ENCODE data around the gene NPSR1.

The NPSR1 gene

DNA sequence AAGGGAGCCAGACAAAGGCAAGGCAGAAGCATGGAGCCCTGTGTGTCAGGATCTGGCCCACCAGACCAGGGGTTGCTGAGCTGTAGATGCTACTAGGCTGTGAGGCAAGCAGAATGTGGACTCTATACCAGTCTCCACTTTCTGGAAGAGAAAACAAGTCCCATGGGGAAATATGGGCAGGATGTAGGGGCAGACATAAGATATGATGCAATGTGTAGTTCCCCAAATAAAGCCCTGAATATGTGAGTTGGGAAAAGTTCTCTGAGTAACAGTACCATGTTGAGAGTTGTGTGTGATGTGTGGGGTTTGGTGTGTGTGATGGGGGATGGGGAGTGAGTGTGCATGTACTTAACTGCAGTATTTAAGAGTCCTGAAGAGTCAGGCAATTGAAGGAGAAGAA lies 62.3 kb downstream of the NPSR1 start:
- no peak for DNase-seq (ENCODE audit: low read depth)

DNA sequence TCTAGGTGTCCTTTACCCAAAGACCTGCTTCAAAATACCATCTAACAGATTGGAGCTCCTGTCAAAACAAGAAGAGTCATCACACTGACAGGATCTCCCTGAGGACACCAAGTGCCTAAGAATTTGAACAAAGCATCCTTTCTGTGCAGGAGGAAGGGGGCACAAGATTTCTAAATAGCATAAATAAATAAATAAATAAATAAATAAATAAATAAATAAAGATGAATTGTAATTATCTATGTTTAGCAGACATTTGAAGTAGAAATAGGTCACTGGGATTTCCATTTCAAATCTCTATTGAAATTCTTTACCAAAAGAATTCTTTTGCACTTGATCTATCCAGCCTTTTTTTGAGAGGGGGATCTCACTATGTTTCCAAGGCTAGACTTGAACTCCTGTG lies 65.3 kb downstream of the NPSR1 start:
- DNase-seq (ENCODE audit: low read depth) = no peak

DNA sequence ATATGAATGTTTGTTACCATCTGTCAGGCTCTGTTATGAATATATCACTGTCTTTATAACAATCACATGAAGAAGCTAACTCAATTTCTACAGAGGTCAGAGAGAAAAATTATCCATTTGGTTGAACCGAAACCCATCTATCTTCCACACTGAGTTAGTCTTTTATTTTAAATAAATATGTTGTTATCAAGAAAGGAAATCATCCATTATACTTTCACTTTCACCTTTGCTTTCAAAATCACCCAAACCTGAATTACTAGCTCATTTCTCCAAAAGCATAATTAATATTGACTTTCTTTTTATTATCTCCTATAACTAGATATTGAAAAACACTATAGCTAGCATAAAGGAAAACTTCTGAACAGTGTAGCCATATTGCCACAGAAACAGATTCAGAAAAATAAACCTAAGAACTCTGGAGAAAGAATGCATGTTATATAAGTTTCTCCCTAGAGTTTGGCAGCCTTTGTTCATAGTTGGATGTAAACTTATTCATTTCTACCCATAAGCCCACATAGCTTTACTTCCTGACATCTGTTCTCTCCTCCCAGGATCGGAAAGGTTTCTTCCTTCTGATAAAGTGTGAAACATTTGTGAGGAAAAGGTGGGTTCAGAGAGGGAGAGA lies 66.0 kb downstream of the NPSR1 start:
- no peak for DNase-seq (ENCODE audit: low read depth)

- no peak for DNase-seq (ENCODE audit: low read depth)
Observed at GRCh38 chr7:34726221-34726620, 68.2 kb downstream of the NPSR1 start.

- no peak for DNase-seq (ENCODE audit: low read depth)
Observed at GRCh38 chr7:34727464-34727995, 69.5 kb downstream of the NPSR1 start.

- DNase-seq (ENCODE audit: low read depth) = no peak
Observed at GRCh38 chr7:34728156-34728555, 70.1 kb downstream of the NPSR1 start.

GRCh38 chr7:34734771-34735170 lies 76.8 kb downstream of the NPSR1 start:
- DNase-seq (ENCODE audit: low read depth) = no peak

- DNase-seq (ENCODE audit: low read depth) = no peak
Observed at GRCh38 chr7:34735526-34735925, 77.5 kb downstream of the NPSR1 start.

GRCh38 chr7:34739651-34740300 lies 81.8 kb downstream of the NPSR1 start:
- no peak for DNase-seq (ENCODE audit: low read depth)

- no peak for DNase-seq (ENCODE audit: low read depth)
Observed at GRCh38 chr7:34740840-34741239, 82.8 kb downstream of the NPSR1 start.

GRCh38 chr7:34747176-34747781 lies 89.3 kb downstream of the NPSR1 start:
- no peak for DNase-seq (ENCODE audit: low read depth)

- no peak for DNase-seq (ENCODE audit: low read depth)
Observed at GRCh38 chr7:34747867-34748727, 90.1 kb downstream of the NPSR1 start.

GRCh38 chr7:34748728-34749089 lies 90.7 kb downstream of the NPSR1 start:
- DNase-seq (ENCODE audit: low read depth) = no peak

DNA sequence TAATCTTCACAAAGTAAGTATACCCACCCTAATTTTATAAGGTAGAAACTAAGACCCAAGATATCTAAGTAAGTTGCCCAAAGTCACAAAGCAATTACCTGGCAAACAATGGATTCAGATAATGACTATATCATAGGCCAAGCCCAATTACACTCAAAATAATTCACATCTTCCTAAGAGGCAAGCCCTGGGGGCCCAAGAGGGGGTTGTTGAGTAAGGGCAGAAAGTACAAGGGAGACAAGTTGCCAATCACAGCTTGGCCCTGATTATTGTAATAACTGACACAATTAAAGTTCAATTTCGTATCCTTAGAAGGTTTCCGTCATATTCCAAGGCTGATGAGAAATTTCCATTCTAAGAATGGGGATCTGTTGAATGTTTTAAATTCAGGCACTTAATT lies 91.4 kb downstream of the NPSR1 start:
- no peak for DNase-seq (ENCODE audit: low read depth)

GRCh38 chr7:34750209-34750608 lies 92.2 kb downstream of the NPSR1 start:
- DNase-seq (ENCODE audit: low read depth) = no peak

- no peak for DNase-seq (ENCODE audit: low read depth)
Observed at GRCh38 chr7:34750636-34751035, 92.6 kb downstream of the NPSR1 start.

GRCh38 chr7:34751725-34752643 lies 94.0 kb downstream of the NPSR1 start:
- no peak for DNase-seq (ENCODE audit: low read depth)

- no peak for DNase-seq (ENCODE audit: low read depth)
Observed at GRCh38 chr7:34752929-34753328, 94.9 kb downstream of the NPSR1 start.

DNA sequence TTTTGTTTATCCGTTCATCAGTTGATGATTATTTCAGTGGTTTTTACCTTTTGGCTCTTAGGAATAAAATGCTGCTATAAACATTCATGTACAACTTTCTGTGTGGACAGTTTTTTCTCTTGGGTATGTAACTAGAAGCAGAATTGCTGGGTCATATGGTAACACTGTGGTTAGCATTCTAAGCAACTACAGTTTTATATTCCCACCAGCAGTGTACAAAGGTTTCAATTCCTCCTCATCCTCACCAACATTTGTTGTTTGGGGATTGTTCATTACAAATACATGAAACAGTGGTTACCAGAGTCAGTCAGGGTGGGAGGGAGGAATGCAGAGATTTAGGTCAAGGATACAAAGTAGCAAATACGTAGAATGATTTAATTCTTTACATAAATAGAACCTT lies 97.0 kb downstream of the NPSR1 start:
- DNase-seq (ENCODE audit: low read depth) = no peak

DNA sequence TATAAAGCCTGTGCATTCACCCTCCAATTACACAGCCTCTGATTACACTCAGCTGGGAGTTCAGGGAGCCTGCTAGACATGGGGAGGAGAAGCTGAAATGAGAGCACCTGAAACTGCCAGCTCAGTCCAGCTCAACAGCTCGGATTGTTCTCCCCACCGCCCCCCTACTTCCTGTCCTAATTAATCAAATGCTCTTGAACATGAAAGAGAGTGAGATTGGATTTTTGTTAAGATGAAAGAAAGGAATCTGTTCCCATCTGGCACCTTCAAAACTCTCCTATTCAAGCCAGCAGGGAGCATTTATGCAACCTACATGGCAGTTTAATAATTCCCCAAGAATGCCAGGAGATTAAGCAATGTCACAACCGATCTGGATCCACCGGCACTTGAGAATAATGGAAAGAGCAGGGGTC lies 98.0 kb downstream of the NPSR1 start:
- DNase-seq (ENCODE audit: low read depth) = no peak

GRCh38 chr7:34756691-34757090 lies 98.7 kb downstream of the NPSR1 start:
- DNase-seq (ENCODE audit: low read depth) = no peak
